SU-DHL-6 (cell line): ENCODE data around the gene C19orf44.

ENCODE experiments used
- EZH2phosphoT487 ChIP-seq: fragments of 200-600 bp; sonication (generic), shearing (Covaris generic); conservative IDR thresholded peaks from 2 replicates; pipeline ENCODE4 v1.6.1; 2018; ENCODE audit warnings: mild to moderate bottlenecking, antibody characterized with exemption, low read length, moderate library complexity, mixed read lengths
- TF ChIP-seq, protein P1 (sequence below): fragments of 200-600 bp; sonication (generic); IDR thresholded peaks from one replicate; pipeline ENCODE4 v1.5.1; 2017; ENCODE audit warnings: antibody characterized with exemption, mild to moderate bottlenecking, low read length, moderate library complexity; ENCODE audit not compliant: insufficient read depth, poor library complexity, severe bottlenecking

GRCh38 chr19:16527334-16527935 is 31.2 kb downstream of the C19orf44 start:
- TF ChIP-seq, protein P1, sequence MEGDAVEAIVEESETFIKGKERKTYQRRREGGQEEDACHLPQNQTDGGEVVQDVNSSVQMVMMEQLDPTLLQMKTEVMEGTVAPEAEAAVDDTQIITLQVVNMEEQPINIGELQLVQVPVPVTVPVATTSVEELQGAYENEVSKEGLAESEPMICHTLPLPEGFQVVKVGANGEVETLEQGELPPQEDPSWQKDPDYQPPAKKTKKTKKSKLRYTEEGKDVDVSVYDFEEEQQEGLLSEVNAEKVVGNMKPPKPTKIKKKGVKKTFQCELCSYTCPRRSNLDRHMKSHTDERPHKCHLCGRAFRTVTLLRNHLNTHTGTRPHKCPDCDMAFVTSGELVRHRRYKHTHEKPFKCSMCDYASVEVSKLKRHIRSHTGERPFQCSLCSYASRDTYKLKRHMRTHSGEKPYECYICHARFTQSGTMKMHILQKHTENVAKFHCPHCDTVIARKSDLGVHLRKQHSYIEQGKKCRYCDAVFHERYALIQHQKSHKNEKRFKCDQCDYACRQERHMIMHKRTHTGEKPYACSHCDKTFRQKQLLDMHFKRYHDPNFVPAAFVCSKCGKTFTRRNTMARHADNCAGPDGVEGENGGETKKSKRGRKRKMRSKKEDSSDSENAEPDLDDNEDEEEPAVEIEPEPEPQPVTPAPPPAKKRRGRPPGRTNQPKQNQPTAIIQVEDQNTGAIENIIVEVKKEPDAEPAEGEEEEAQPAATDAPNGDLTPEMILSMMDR, result no peak
- no peak for TF ChIP-seq EZH2phosphoT487
